SIG-M5 treated with dmso at 0.1 percent for 504 hours (cell line): Measurements from ENCODE around the gene SH3BGRL.
"Not testable (repeated sequence)": the region's sequence is repeated elsewhere in the genome, so short reads cannot be mapped to it uniquely, and the experiment has no call there.

Experiments
- DNase-seq: peaks from one replicate; lab custom pipeline; 2025; ENCODE audit not compliant: unreplicated experiment; lab: John Stamatoyannopoulos, UW

The SH3BGRL gene

GRCh38 chrX:81259020-81259713 lies 57.3 kb downstream of the SH3BGRL start:
- no peak for DNase-seq

- no peak for DNase-seq
These were observed 58.0 kb downstream of the SH3BGRL start for GRCh38 chrX:81259714-81260395.

DNA sequence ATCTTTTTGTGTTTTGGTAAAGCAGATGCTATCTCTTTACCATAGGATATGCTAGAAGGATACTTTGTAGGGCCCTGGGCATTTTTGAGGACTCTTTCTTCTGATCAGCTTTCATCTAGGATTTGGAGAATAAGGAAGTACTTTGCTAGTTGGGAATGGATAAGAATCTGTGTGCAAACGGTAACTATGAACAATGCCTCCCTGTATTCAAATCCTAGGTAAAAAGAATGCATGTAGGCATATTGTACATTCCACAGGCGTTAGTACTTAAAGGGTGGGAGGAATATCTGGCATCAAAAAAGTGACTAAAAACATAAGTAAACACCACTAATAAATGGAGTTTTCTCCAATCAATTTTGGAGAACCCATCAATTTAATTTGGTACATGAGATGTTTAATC lies 59.7 kb downstream of the SH3BGRL start:
- DNase-seq, result no peak

DNA sequence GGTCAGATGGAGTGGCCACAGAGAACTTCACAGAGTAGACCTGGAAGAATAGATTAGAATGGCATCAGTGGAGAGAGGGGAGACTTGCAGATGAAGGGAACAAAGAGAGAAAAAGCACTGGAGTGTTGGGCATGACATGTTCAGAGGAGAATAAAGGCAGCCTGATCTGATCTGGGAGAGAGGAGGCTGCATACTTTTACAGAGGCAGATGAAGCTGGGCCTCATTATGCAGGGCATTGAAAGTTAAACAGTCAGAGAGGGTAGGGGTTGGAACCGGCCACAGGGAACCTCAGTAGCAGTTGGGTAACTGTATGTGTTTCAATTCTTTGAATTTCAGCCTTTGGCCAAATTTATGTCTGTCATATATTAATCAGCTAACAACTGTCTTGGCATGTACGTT lies 61.2 kb downstream of the SH3BGRL start:
- no peak for DNase-seq

DNA sequence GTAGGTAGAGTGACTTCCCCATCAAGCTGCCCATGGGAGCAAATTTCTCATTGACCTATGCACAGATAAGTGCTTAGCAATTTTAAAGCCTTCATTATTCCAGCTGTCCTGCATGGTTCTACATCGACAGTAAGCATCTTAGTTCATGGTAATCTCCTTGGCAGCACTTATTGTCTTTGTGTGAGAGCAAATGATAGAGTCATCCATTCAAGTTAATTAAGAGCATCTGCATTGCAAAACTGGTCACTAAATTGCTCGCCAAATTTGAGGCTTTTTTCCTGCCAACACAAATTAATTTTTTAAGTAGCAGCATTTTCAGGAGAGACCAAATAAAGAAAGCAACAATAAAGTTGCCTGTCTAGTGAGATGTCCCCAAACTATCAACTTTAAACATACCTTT lies 76.7 kb downstream of the SH3BGRL start:
- no peak for DNase-seq

- DNase-seq, result no peak
These were observed 78.2 kb downstream of the SH3BGRL start for GRCh38 chrX:81280148-81280547.

DNA sequence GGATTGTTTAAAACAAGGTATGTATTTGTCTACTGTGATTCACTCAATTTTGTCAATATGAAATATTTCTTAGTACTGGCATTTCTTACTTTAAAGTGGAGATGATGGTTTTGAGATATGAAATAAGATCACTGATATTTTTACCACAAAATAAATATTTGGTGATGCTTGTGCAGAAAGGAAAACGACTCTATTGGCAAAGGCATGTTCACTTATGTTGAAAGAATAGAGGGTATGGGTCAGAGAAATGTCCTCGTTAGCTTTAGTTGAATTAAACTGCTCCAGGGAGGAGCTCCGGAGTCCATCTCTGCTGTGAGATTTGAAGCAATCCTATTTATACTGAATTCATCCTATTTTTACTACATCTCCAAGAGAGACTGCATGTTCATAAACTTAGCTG lies 84.2 kb downstream of the SH3BGRL start:
- no peak for DNase-seq

GRCh38 chrX:81286608-81287007 lies 84.7 kb downstream of the SH3BGRL start:
- no peak for DNase-seq

DNA sequence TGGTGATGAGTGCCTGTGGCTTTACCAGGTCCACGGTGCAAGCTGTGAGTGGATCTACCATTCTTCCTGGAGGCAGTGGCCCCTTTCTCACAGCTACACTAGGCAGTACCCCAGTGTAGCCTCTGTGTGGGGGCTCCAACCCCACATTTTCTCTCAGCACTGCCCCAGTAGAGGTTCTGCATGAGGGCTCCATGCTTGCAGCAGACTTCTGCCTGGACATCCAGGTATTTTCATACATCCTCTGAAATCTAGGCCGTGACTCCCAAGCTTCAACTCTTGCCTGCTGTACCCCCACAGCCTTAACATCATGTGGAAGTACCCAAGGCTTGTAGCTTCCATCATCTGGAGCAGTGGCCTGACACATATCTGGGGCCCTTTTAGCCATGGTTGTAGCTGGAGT lies 90.1 kb downstream of the SH3BGRL start:
- no peak for DNase-seq

DNA sequence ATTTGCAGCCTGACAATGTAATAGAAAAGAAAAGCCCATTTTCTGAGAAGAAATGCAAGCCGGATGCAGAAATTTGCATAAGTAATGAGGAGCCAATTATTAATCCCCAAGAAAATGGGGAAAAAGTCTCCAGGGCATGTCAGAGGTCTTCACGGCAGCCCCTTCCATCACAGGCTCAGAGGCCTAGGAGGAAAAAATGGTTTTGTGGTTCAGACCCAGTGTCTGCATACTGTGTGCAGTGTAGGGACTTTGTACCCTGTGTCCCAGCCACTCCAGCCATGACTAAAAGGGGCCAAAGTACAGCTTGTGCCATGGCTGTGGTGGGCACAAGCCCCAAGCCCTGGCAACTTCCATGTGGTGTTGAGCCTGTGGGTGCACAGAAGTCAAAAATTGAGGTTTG lies 92.2 kb downstream of the SH3BGRL start:
- DNase-seq, result no peak

- no peak for DNase-seq
These were observed 100.0 kb downstream of the SH3BGRL start for GRCh38 chrX:81301877-81302276.

GRCh38 chrX:81304563-81304962 lies 102.7 kb downstream of the SH3BGRL start:
- DNase-seq, result peak; percentile 1

DNA sequence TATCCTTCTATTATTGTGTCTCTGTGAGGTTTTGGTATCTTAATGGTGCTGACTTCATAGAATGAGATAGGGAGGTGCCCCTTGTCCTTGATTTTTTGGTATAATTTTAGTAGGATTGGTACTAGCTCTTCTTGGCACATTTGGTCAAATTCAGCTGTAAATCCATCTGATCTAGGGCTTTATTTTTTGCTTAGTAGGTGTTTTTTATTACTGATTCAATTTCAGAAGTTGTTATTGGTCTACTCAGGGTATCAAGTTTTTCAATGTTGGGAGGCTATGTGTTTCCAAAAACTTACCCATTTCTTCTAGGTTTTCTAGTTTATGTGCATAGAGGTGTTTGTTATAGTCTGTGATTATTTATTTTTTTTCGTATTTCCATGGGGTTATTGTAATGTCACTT lies 103.3 kb downstream of the SH3BGRL start:
- no peak for DNase-seq

- DNase-seq, result no peak
These were observed 106.4 kb downstream of the SH3BGRL start for GRCh38 chrX:81308086-81308829.

DNA sequence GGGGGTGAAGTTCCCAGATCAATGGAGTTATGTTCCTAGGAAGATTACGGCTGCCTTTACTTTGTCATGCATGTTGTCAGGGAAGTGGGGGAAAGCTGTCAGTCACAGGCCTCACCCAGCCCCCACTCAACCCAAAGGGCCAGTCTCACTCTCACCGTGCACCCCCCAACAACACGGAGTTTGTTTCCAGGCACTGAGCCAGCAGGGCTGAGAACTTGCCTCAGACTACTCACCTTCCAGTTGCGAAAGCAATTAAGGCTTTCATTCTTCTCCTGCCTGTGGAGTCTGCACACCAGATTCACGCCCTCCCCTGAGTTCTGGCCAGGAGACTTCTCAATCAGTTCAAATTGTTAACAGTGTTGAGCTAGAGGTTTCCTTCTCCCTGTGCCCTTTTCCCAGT lies 114.3 kb downstream of the SH3BGRL start:
- no peak for DNase-seq

GRCh38 chrX:81331653-81332052 lies 129.8 kb downstream of the SH3BGRL start:
- DNase-seq, result not testable (repeated sequence)

DNA sequence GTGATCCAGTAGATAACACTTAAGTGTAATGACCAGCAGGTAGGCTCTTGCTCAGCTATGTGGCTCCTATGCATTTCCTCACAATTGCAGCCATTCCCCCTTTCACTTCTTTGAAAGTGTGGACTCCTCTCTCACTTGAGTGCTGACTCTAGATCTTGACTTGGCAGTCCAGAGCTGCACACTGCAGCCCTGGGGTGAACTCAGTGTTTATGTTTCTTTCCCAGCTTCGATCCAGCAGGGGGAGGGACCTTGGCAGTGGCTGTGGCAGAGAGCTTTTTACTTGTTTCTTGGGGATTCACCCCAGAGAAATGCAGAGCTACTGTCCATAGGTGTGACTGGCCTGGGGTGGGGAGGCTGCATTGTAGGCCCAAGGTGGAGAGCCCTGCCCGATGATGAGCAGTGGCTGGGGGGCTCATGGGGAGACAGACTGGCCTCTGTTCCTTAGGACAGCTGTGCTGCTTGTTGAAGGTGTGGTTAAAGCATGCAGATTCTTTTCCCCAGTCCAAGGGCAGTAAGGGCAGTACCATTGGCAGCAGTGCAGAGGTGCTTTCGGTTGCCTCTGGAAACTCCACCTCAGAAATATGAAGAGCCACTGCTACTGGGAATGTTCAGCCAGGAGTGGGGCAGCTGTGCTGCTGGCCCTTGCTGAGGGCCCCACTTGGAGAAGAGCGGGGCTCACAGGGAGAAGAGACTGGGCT lies 134.7 kb downstream of the SH3BGRL start:
- no peak for DNase-seq

- DNase-seq, result no peak
These were observed 135.9 kb downstream of the SH3BGRL start for GRCh38 chrX:81337805-81338204.

DNA sequence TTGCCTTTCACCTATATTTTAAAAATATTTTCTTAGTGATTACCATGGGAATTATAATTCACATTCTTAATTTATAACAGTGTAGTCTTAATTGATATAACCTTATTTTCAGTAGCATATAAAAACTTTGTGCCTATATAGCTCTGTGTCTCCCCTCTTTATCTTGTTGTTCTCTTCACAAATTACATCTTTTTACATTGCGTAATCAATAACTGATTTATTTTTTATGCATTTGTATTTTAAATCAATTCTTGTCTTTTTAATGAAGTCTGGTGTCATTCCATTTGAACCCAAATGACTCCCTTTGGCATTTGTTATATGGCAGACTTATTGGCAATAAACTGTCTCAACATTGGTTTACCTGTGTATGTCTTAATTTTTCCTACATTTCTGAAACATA lies 137.0 kb downstream of the SH3BGRL start:
- DNase-seq, result no peak

DNA sequence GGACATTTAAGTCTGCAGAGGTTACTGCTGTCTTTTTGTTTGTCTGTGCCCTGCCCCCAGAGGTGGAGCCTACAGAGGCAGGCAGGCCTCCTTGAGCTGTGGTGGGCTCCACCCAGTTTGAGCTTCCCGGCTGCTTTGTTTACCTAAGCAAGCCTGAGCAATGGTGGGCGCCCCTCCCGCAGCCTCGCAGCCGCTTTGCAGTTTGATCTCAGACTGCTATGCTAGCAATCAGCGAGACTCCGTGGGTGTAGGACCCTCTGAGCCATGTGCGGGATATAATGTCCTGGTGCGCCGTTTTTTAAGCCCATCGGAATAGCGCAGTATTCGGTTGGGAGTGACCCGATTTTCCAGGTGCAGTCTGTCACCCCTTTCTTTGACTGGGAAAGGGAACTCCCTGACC lies 143.4 kb downstream of the SH3BGRL start:
- DNase-seq, result not testable (repeated sequence)
